VCaP (cell line): ENCODE measurements around the gene EARS2.
"Not testable (repeated sequence)": the region's sequence is repeated elsewhere in the genome, so short reads cannot be mapped to it uniquely, and the experiment has no call there.

ENCODE experiments used
- H3K27ac ChIP-seq: fragments of 450-650 bp; 2 replicates; pipeline ENCODE4 v1.5.1; 2017
- TF ChIP-seq, protein P1 (sequence below): fragments of 450-650 bp; conservative IDR thresholded peaks from 2 replicates; pipeline ENCODE4 v1.5.1; 2017; ENCODE audit warnings: mild to moderate bottlenecking, moderate library complexity

EARS2 gene

DNA sequence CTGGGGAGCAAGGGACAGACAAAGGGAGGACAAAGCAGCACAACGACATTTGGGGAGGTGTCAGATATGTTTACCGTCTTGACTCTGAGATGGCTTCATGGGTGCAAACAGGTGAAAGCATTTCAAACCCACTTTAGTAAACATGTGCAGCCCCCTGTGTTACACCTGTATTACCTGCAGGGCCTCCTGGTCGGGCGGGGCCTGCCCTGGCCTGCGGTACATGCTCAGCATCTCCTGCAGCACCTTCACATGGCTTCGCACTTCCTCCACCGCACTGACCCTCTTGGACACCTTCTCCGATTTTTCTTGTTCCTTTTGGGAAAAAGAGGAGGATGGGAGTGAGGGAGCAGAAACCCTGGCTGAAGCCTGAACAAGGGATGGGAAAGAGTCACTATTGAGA lies 71.3 kb downstream of the EARS2 start:
- no peak overlapping the region for H3K27ac ChIP-seq
- TF ChIP-seq, protein P1, sequence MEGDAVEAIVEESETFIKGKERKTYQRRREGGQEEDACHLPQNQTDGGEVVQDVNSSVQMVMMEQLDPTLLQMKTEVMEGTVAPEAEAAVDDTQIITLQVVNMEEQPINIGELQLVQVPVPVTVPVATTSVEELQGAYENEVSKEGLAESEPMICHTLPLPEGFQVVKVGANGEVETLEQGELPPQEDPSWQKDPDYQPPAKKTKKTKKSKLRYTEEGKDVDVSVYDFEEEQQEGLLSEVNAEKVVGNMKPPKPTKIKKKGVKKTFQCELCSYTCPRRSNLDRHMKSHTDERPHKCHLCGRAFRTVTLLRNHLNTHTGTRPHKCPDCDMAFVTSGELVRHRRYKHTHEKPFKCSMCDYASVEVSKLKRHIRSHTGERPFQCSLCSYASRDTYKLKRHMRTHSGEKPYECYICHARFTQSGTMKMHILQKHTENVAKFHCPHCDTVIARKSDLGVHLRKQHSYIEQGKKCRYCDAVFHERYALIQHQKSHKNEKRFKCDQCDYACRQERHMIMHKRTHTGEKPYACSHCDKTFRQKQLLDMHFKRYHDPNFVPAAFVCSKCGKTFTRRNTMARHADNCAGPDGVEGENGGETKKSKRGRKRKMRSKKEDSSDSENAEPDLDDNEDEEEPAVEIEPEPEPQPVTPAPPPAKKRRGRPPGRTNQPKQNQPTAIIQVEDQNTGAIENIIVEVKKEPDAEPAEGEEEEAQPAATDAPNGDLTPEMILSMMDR = no peak

DNA sequence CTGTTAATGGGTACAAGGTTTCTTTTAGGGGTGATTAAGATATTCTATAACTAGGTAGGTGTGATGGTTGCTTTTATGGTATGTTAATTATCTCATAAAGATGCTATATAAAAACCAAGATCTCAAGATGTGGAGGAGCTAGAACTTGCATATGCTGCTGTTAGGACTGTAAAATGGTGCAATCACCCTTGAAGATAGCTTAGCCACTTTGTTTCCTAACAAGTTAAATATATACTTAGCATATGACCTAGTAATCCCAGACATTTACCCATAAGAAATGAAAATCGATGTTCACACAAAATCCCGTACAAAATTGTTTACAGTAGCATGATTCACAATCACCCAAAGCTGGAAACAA lies 71.9 kb downstream of the EARS2 start:
- H3K27ac ChIP-seq = no peak overlapping the region
- TF ChIP-seq, protein P1 = no peak

DNA sequence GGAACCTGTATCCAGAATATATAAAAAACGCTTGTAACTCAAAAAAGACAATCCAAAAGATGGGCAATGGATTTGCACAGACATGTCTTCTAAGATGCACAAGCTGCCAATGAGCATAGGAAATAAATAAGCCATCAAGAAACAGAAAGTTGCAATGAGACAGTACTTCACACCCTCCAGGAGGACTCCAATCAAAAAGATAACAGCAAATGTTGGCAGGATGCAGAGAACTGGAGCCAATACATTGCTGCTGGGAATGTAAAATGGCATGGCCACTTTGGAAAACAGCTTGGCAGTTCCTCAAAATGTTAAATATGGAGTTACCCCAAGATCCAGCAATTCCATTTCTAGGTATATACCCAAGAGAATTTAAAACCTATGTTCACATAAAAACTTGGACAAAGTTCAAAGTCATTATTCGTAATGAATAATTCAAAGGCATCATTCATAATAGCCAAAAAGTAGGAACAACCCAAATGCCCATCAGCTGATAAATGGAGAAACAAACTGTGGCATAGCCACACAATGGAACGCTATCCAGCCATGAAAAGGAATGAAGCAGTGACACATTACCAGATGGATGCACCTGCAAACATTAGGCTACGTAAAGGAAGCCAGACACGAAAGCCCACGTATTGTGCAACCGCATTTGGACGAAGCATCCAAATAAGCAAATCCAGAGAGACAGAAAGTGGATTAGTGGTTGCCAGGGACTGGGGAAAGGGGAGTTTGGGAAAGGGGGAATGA lies 72.5 kb downstream of the EARS2 start:
- H3K27ac ChIP-seq = no peak overlapping the region
- TF ChIP-seq, protein P1 = no peak

- H3K27ac ChIP-seq = not testable (repeated sequence)
These were observed 73.7 kb downstream of the EARS2 start for GRCh38 chr16:23483492-23483891.

DNA sequence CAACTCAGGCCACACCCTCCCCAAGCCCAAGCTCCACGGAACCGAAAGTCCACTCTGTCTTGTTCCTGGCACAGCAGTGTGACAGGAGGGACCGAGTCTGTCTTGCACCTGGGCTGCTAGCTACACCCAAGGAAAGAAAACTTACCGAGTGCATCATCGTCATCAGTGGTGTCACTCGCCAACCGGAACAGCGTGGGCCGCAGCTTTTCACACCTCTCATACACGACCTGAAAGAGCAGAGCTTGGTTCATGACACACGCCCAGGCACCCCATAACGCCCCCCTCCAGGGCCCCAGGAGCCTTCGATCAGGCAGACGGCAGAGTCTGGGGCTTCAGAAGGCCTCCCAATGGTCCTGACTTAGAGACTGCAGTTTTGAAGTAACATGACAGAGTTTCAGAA lies 74.4 kb downstream of the EARS2 start:
- TF ChIP-seq, protein P1 = no peak
- H3K27ac ChIP-seq = no peak overlapping the region

DNA sequence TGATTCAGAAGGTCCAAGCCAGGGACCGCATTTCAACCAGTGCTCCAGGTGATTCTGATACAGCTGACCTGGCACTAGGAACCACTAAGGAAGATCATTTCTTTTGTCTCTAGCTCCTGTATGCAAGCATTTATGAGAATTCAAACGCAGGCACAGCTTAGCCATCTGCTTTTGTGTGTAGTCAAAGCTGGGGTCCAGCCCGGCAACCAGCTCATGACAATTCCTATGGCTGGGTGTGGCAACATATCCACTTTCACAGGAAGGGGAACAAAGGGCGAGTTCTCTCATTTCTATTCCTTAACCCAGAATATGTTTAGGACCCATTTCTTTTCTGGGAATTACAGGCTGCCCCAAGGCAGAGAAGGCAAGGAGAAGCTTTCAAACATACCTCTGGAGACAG lies 76.9 kb downstream of the EARS2 start:
- H3K27ac ChIP-seq = no peak overlapping the region
- TF ChIP-seq, protein P1 = no peak

GRCh38 chr16:23479138-23479537 lies 78.0 kb downstream of the EARS2 start:
- no peak overlapping the region for H3K27ac ChIP-seq
- TF ChIP-seq, protein P1 = no peak

GRCh38 chr16:23478566-23478965 lies 78.6 kb downstream of the EARS2 start:
- H3K27ac ChIP-seq = no peak overlapping the region

More at GRCh38 chr16:23478566-23478965, 78.6 kb downstream of the EARS2 start:
- TF ChIP-seq, protein P1 = no peak
